Spleen (tissue), 11 donors: ENCODE data around the gene FOCAD. TPM values are rescaled to one million over a fixed set of nuclear protein-coding genes. Genes with fewer than 3 reads are reported as not detected.

Experiments used
- DNase-seq: peaks from one replicate; pipeline ENCODE4 v3.0.0-alpha.2; 2020
- H3K27ac ChIP-seq, 8 donors: fragments of 200-600 bp; sonication (generic) in 7 of 8; 1 replicate in 4 of 8; 2 replicates in 4 of 8; pipeline versions ENCODE4 v1.5.0 to v1.8.0; 2016 to 2021; ENCODE audit warnings: inconsistent platforms in 4 of 8, mild to moderate bottlenecking in 4 of 8, moderate library complexity in 1 of 8
- H3K27me3 ChIP-seq, 7 donors: fragments of 200-600 bp; sonication (generic) in 6 of 7; replicated peaks in 1 of 7; 1 replicate in 4 of 7; 2 replicates in 3 of 7; pipeline versions ENCODE4 v1.5.0 to v1.8.0; 2016 to 2021; ENCODE audit warnings: inconsistent platforms in 3 of 7, mild to moderate bottlenecking in 1 of 7
- H3K36me3 ChIP-seq, 6 donors: fragments of 200-600 bp; sonication (generic) in 5 of 6; 1 replicate in 4 of 6; 2 replicates in 2 of 6; pipeline versions ENCODE4 v1.5.0 to v1.8.0; 2016 to 2021; ENCODE audit warnings: inconsistent platforms in 2 of 6
- H3K4me1 ChIP-seq, 6 donors: fragments of 200-600 bp; sonication (generic) in 5 of 6; 1 replicate in 3 of 6; 2 replicates in 3 of 6; pipeline versions ENCODE4 v1.5.0 to v1.8.0; 2016 to 2021; ENCODE audit warnings: inconsistent platforms in 3 of 6
- H3K4me3 ChIP-seq, 8 donors: fragments of 200-600 bp; sonication (generic) in 7 of 8; 1 replicate in 4 of 8; 2 replicates in 4 of 8; pipeline versions ENCODE4 v1.5.0 to v1.8.0; 2016 to 2021; ENCODE audit warnings: inconsistent platforms in 4 of 8, mild to moderate bottlenecking in 4 of 8, moderate library complexity in 2 of 8
- H3K9me3 ChIP-seq, 8 donors: fragments of 200-600 bp; sonication (generic) in 7 of 8; 1 replicate in 4 of 8; 2 replicates in 4 of 8; pipeline versions ENCODE4 v1.5.0 to v1.8.0; 2016 to 2021; ENCODE audit warnings: inconsistent platforms in 4 of 8
- CTCF ChIP-seq, 11 experiments: fragments of 200-600 bp in 7 of 11; fragments of 450-650 bp in 4 of 11; sonication (generic) in 4 of 11; IDR thresholded peaks in 8 of 11; conservative IDR thresholded peaks in 3 of 11; 1 replicate in 7 of 11; 2 replicates in 4 of 11; pipeline versions ENCODE4 v1.4.0 to v1.8.0; 2016 to 2021; ENCODE audit warnings: antibody characterized with exemption in 11 of 11, inconsistent platforms in 4 of 11, mild to moderate bottlenecking in 1 of 11
- POLR2A ChIP-seq, 3 donors: fragments of 450-650 bp; IDR thresholded peaks; one replicate each; pipeline ENCODE4 v1.5.1; 2017; ENCODE audit warnings: antibody characterized with exemption in 3 of 3, mild to moderate bottlenecking in 1 of 3
- POLR2AphosphoS5 ChIP-seq, 3 donors: sonication (generic); formaldehyde crosslinking; IDR thresholded peaks; one replicate each; pipeline ENCODE4 v1.5.1; 2017; ENCODE audit warnings: antibody characterized with exemption in 3 of 3
- WGBS, 5 donors: extraction: QIAGEN DNeasy Blood & Tissue Kit in 3 of 5; methylation state at CpG; one replicate each; pipeline versions ENCODE4 v1.1.5 to v1.1.7; 2013 to 2018; 5-methylcytosine and 5-hydroxymethylcytosine counted together
- intact Hi-C: fragments of 100-400 bp; cut with DNase I; formaldehyde crosslinking; loops from one replicate; pipeline ENCODE4 v1.15.0; 2023; ENCODE audit warnings: low total_unique reads
- polyA plus RNA-seq, 3 donors: library from polyadenylated mRNA; stranded (reverse); fragments of 200-250 nt; gene quantifications; one replicate each; pipeline ENCODE4 v1.2.1, GENCODE V29; 2013
- total RNA-seq, 7 donors: library from RNA; depleted of rRNA in 3 of 7; stranded (reverse); fragments of >200 nt in 3 of 7; fragmentation: NEBNext Ultra II Directional in 4 of 7; extraction: Animal tissue kit (Norgen Biotek cat#: 25700) in 4 of 7; gene quantifications; one replicate each; pipeline versions ENCODE4 v1.1.0 to v1.2.1, GENCODE V29; 2016 to 2021
- donor health status: healthy with polysubstance abuse.
- donor health status: DM: no; HTN: no; CAD: no; lungs with moderate emphysema.
- donor health status: DM: no; HTN: no; CAD: no.
- donor health status: Bipolar disorder and iron deficiency.
- donor health status: healthy.
- donor health status: DM: no; HTN: no; CAD: no.
- donor health status: DM: yes; HTN: yes; CAD: no.

Gene FOCAD
- total and polyA plus RNA-seq, 10 donors, result 3.0 to 33.2 (median 18.6) TPM

GRCh38 chr9:20815923-20816703, 132.1 kb downstream of the FOCAD start:
- TF ChIP-seq POLR2A (IDR thresholded peaks at IDR 0.05) (no peak), POLR2AphosphoS5 (IDR thresholded peaks at IDR 0.05) (no peak), CTCF (IDR thresholded peaks at IDR 0.05 in 8 of 11, conservative IDR thresholded peaks at IDR 0.05 in 3 of 11) (no peak)
- WGBS, 5 donors, result 59 to 78% (median 64%) methylated on average over 5 of the region's 5 CpGs
- no peak for DNase-seq
- intact Hi-C loops, result no loop called here
- no peak overlapping the region for H3K27ac ChIP-seq
- H3K9me3 ChIP-seq, result no peaks in the 10 kb centered on the region
- H3K4me3 ChIP-seq, result no peak overlapping the region
- no peaks in the 10 kb centered on the region for H3K4me1 ChIP-seq
- H3K36me3 ChIP-seq, result no peaks in the 10 kb centered on the region
- no peaks in the 10 kb centered on the region for H3K27me3 ChIP-seq

- H3K27me3 ChIP-seq, result no peaks in the 10 kb centered on the region
- H3K27ac ChIP-seq, result no peak overlapping the region
- peaks cover 0 to 36% (median 6%) of the 10 kb centered on the region in 6 donors for H3K36me3 ChIP-seq
- H3K4me3 ChIP-seq, result no peak overlapping the region
- H3K4me1 ChIP-seq, result no peaks in the 10 kb centered on the region
- DNase-seq, result no peak
- TF ChIP-seq POLR2AphosphoS5 (IDR thresholded peaks at IDR 0.05), result no peak
- TF ChIP-seq POLR2A (IDR thresholded peaks at IDR 0.05), result no peak
- TF ChIP-seq CTCF (IDR thresholded peaks at IDR 0.05 in 8 of 11, conservative IDR thresholded peaks at IDR 0.05 in 3 of 11), result no peak
- no peaks in the 10 kb centered on the region for H3K9me3 ChIP-seq
- intact Hi-C loops, result no loop called here
These were observed 139.0 kb downstream of the FOCAD start for GRCh38 chr9:20823051-20823450.

- 89 to 99% (median 95%) methylated on average over 3 of the region's 3 CpGs for WGBS, 5 donors
- no peak for DNase-seq
- Histone ChIP-seq H3K9me3 (no peaks in the 10 kb centered on the region), H3K4me3 (no peak overlapping the region), H3K27ac (no peak overlapping the region), H3K4me1 (no peaks in the 10 kb centered on the region), H3K36me3 (peaks cover 0 to 19% (median 0%) of the 10 kb centered on the region in 6 donors), H3K27me3 (no peaks in the 10 kb centered on the region)
- TF ChIP-seq CTCF (IDR thresholded peaks at IDR 0.05 in 8 of 11, conservative IDR thresholded peaks at IDR 0.05 in 3 of 11), result no peak
- no peak for TF ChIP-seq POLR2AphosphoS5 (IDR thresholded peaks at IDR 0.05)
- TF ChIP-seq POLR2A (IDR thresholded peaks at IDR 0.05), result no peak
- intact Hi-C loops, result no loop called here
These were observed 147.0 kb downstream of the FOCAD start for GRCh38 chr9:20831028-20831427.

GRCh38 chr9:20832775-20833174, 148.7 kb downstream of the FOCAD start:
- peaks cover 0 to 19% (median 0%) of the 10 kb centered on the region in 6 donors for H3K36me3 ChIP-seq
- 87 to 95% (median 88%) methylated on average over 2 of the region's 2 CpGs for WGBS, 5 donors
- no peaks in the 10 kb centered on the region for H3K9me3 ChIP-seq
- TF ChIP-seq CTCF (IDR thresholded peaks at IDR 0.05 in 8 of 11, conservative IDR thresholded peaks at IDR 0.05 in 3 of 11) (no peak), POLR2AphosphoS5 (IDR thresholded peaks at IDR 0.05) (no peak), POLR2A (IDR thresholded peaks at IDR 0.05) (no peak)
- no peaks in the 10 kb centered on the region for H3K27me3 ChIP-seq
- intact Hi-C loops, result no loop called here
- H3K27ac ChIP-seq, result no peak overlapping the region
- no peaks in the 10 kb centered on the region for H3K4me1 ChIP-seq
- H3K4me3 ChIP-seq, result no peak overlapping the region
- DNase-seq, result no peak
